CD14-positive monocyte (primary cell): Measurements from ENCODE around the gene DRGX. TPM values are rescaled to one million over a fixed set of nuclear protein-coding genes. Genes with fewer than 3 reads are reported as not detected.

Experiments
- DNase-seq, 3 donors: peaks; one replicate each; pipeline ENCODE4 v3.0.0-alpha.2; 2011 to 2022
- H2AFZ ChIP-seq: 2 replicates; pipeline ENCODE4 v1.6.0; 2012; ENCODE audit warnings: mild to moderate bottlenecking, low read depth, low read length, inconsistent platforms; ENCODE audit not compliant: insufficient read depth, poor library complexity, severe bottlenecking
- H3K27ac ChIP-seq, 2 donors: 1 replicate in 1 of 2; 2 replicates in 1 of 2; pipeline ENCODE4 v1.5.1; 2012 to 2013; ENCODE audit warnings: low read length in 2 of 2, control low read depth in 1 of 2, inconsistent platforms in 1 of 2, low read depth in 1 of 2, mild to moderate bottlenecking in 1 of 2
- H3K27me3 ChIP-seq, 2 donors: one replicate each; pipeline versions ENCODE4 v1.6.0 to v1.6.1; 2011 to 2013; ENCODE audit warnings: low read length in 2 of 2; ENCODE audit not compliant: control insufficient read depth in 2 of 2, insufficient read depth in 2 of 2
- H3K36me3 ChIP-seq, 2 donors: replicated peaks in 1 of 2; 1 replicate in 1 of 2; 2 replicates in 1 of 2; pipeline versions ENCODE4 v1.5.1 to v1.6.1; 2012 to 2013; ENCODE audit warnings: low read length in 2 of 2, control low read depth in 1 of 2, inconsistent platforms in 1 of 2, mild to moderate bottlenecking in 1 of 2; ENCODE audit not compliant: insufficient read depth in 2 of 2, control insufficient read depth in 1 of 2
- H3K4me1 ChIP-seq, 2 donors: 1 replicate in 1 of 2; 2 replicates in 1 of 2; pipeline versions ENCODE4 v1.5.1 to v1.6.1; 2012 to 2013; ENCODE audit warnings: low read length in 2 of 2, control low read depth in 1 of 2, inconsistent platforms in 1 of 2, mild to moderate bottlenecking in 1 of 2, moderate library complexity in 1 of 2; ENCODE audit not compliant: insufficient read depth in 2 of 2, control insufficient read depth in 1 of 2
- H3K4me2 ChIP-seq: replicated peaks from 2 replicates; pipeline ENCODE3; 2012; ENCODE audit warnings: low read length, moderate library complexity, mild to moderate bottlenecking; ENCODE audit not compliant: poor library complexity, severe bottlenecking; ENCODE audit errors: extremely low read depth
- H3K4me3 ChIP-seq, 3 experiments: fragments of 200-600 bp in 1 of 3; sonication (generic) in 1 of 3; replicated peaks in 1 of 3; 1 replicate in 2 of 3; 2 replicates in 1 of 3; pipeline ENCODE4 v1.5.1; 2011 to 2013; ENCODE audit warnings: low read length in 3 of 3, mild to moderate bottlenecking in 3 of 3, control low read depth in 2 of 3, low read depth in 2 of 3, inconsistent platforms in 1 of 3, moderate library complexity in 1 of 3
- H3K79me2 ChIP-seq: 2 replicates; pipeline ENCODE4 v1.6.0; 2012; ENCODE audit warnings: mild to moderate bottlenecking, control low read depth, inconsistent platforms, low read length, moderate library complexity; ENCODE audit not compliant: insufficient read depth
- H3K9ac ChIP-seq: 2 replicates; pipeline ENCODE4 v1.6.0; 2017; ENCODE audit warnings: low read length, mild to moderate bottlenecking; ENCODE audit not compliant: insufficient read depth, poor library complexity, severe bottlenecking
- H3K9me3 ChIP-seq, 2 donors: replicated peaks in 1 of 2; 1 replicate in 1 of 2; 2 replicates in 1 of 2; pipeline versions ENCODE4 v1.5.1 to v1.6.1; 2012 to 2013; ENCODE audit warnings: low read length in 2 of 2, control low read depth in 1 of 2; ENCODE audit not compliant: control insufficient read depth in 1 of 2, insufficient read depth in 1 of 2
- H4K20me1 ChIP-seq: 2 replicates; pipeline ENCODE4 v1.6.0; 2012; ENCODE audit warnings: mild to moderate bottlenecking, low read length, control low read depth, moderate library complexity; ENCODE audit not compliant: insufficient read depth
- H3K27ac Mint-ChIP-seq, 7 donors: one replicate each; pipeline ENCODE4 v1.8.0; 2020; ENCODE audit warnings: mild to moderate bottlenecking in 7 of 7, mixed read lengths in 7 of 7, moderate library complexity in 6 of 7, inconsistent platforms in 2 of 7
- H3K27me3 Mint-ChIP-seq, 3 donors: one replicate each; pipeline ENCODE4 v1.8.0; 2021 to 2022; ENCODE audit warnings: low read depth in 3 of 3, mild to moderate bottlenecking in 3 of 3, mixed read lengths in 3 of 3, moderate library complexity in 3 of 3, inconsistent platforms in 1 of 3
- H3K36me3 Mint-ChIP-seq, 2 donors: one replicate each; pipeline ENCODE4 v1.8.0; 2020; ENCODE audit warnings: mixed read lengths in 2 of 2, inconsistent platforms in 1 of 2, mild to moderate bottlenecking in 1 of 2
- H3K4me1 Mint-ChIP-seq: one replicate; pipeline ENCODE4 v1.8.0; 2020; ENCODE audit warnings: mild to moderate bottlenecking, mixed read lengths
- H3K4me3 Mint-ChIP-seq, 2 donors: one replicate each; pipeline ENCODE4 v1.8.0; 2020; ENCODE audit warnings: mild to moderate bottlenecking in 2 of 2, mixed read lengths in 2 of 2, moderate library complexity in 1 of 2
- H3K9me3 Mint-ChIP-seq, 7 donors: one replicate each; pipeline ENCODE4 v1.8.0; 2020 to 2022; ENCODE audit warnings: mixed read lengths in 7 of 7, mild to moderate bottlenecking in 6 of 7, moderate library complexity in 6 of 7, inconsistent platforms in 2 of 7
- CTCF ChIP-seq: fragments of 200-600 bp; IDR thresholded peaks from one replicate; pipeline ENCODE4 v1.8.0; 2022; ENCODE audit warnings: antibody characterized with exemption, mild to moderate bottlenecking
- WGBS: methylation state at CpG from one replicate; pipeline ENCODE4 v1.1.5; 2013; ENCODE audit warnings: missing lambda C conversion rate; ENCODE audit not compliant: insufficient coverage; 5-methylcytosine and 5-hydroxymethylcytosine counted together
- intact Hi-C, 2 donors: fragments of 100-400 bp; cut with micrococcal nuclease; formaldehyde crosslinking; loops; one replicate each; pipeline versions ENCODE4 v1.15.0 to v1.15.1; 2023
- polyA plus RNA-seq, 3 donors: library from polyadenylated mRNA; depleted of rRNA in 1 of 3; unstranded in 2 of 3; stranded (reverse) in 1 of 3; fragments of 300-500 nt in 2 of 3; fragments of >200 nt in 1 of 3; fragmentation: Illumina TruSeq in 2 of 3; gene quantifications; 1 replicate in 2 of 3; 2 replicates in 1 of 3; pipeline ENCODE4 v1.2.3, GENCODE V29; 2012 to 2021

The DRGX gene
- polyA plus RNA-seq, 3 donors, result not detected

- H3K9me3 Mint-ChIP-seq, result peaks cover 6 to 18% (median 11%) of the 10 kb centered on the region in 7 donors
- no peak overlapping the region for H2AFZ ChIP-seq
- H3K27me3 ChIP-seq, result no peaks in the 10 kb centered on the region
- H3K4me1 Mint-ChIP-seq, result peaks cover 11% of the 10 kb centered on the region
- H3K36me3 Mint-ChIP-seq, result peaks cover 0 to 6% of the 10 kb centered on the region in 2 donors
- no peak overlapping the region for H3K27ac Mint-ChIP-seq
- no peak for DNase-seq
- H4K20me1 ChIP-seq, result no peaks in the 10 kb centered on the region
- no peak for TF ChIP-seq CTCF
- H3K4me3 ChIP-seq, result no peak overlapping the region
- H3K36me3 ChIP-seq, result no peaks in the 10 kb centered on the region
- H3K9me3 ChIP-seq, result peaks cover 6 to 13% of the 10 kb centered on the region in 2 donors
- H3K4me3 Mint-ChIP-seq, result no peak overlapping the region
- peaks cover 3 to 6% of the 10 kb centered on the region in 2 donors for H3K4me1 ChIP-seq
- WGBS, result no CpG with 5 or more reads among the region's 4 CpGs
- no peaks in the 10 kb centered on the region for H3K79me2 ChIP-seq
- no peak overlapping the region for H3K27ac ChIP-seq
- H3K4me2 ChIP-seq, result no peak overlapping the region
- no peak overlapping the region for H3K9ac ChIP-seq
- intact Hi-C loops, result no loop called here
- H3K27me3 Mint-ChIP-seq, result peaks cover 1 to 4% (median 3%) of the 10 kb centered on the region in 3 donors
These were observed 44.2 kb downstream of the DRGX start for GRCh38 chr10:49351669-49352068.

- Mint-ChIP-seq H3K4me3 (no peak overlapping the region), H3K9me3 (peaks cover 6 to 18% (median 11%) of the 10 kb centered on the region in 7 donors), H3K27me3 (peaks cover 1 to 4% (median 3%) of the 10 kb centered on the region in 3 donors), H3K4me1 (peaks cover 10% of the 10 kb centered on the region), H3K27ac (peak overlapping the region in 1 of 7 donors; percentile 30), H3K36me3 (peaks cover 0 to 6% of the 10 kb centered on the region in 2 donors)
- intact Hi-C loops, result no loop called here
- Histone ChIP-seq H4K20me1 (no peaks in the 10 kb centered on the region), H3K36me3 (no peaks in the 10 kb centered on the region), H3K27me3 (no peaks in the 10 kb centered on the region), H3K79me2 (no peaks in the 10 kb centered on the region), H2AFZ (no peak overlapping the region), H3K4me3 (no peak overlapping the region), H3K4me1 (peaks cover 3 to 6% of the 10 kb centered on the region in 2 donors), H3K4me2 (no peak overlapping the region), H3K9ac (no peak overlapping the region), H3K27ac (no peak overlapping the region), H3K9me3 (peaks cover 6 to 13% of the 10 kb centered on the region in 2 donors)
- peak in 1 of 3 donors; percentile 37 for DNase-seq
- WGBS, result 83% methylated on average over 3 of the region's 4 CpGs
- no peak for TF ChIP-seq CTCF
These were observed 44.9 kb downstream of the DRGX start for GRCh38 chr10:49350846-49351532.
